ENCODE results near the gene LAMA1.
"Not testable (repeated sequence)": the region's sequence is repeated elsewhere in the genome, so short reads cannot be mapped to it uniquely, and the experiment has no call there.

The LAMA1 gene

DNA sequence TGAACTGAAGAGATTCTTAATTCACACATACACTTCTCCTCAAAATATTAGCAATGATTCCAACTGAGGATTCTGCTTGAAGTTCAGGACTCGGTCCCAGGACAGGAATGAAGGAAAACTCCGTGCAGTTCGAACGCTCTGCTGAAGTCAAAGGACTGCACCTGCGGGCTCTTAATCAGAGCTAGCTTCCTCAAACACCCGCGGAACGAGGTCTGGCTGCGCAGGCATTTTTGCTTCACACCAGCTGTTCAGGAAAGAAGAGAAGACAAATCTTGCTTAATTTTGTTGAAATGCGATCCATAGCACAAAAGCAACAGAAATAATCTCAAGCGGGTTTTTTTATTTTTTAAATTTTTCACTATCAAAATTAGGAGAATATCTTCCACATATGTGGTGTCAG lies 175.6 kb downstream of the LAMA1 start:
- no peak for DNase-seq

- DNase-seq, result no peak
Observed at GRCh38 chr18:6940451-6940850, 177.1 kb downstream of the LAMA1 start.

DNA sequence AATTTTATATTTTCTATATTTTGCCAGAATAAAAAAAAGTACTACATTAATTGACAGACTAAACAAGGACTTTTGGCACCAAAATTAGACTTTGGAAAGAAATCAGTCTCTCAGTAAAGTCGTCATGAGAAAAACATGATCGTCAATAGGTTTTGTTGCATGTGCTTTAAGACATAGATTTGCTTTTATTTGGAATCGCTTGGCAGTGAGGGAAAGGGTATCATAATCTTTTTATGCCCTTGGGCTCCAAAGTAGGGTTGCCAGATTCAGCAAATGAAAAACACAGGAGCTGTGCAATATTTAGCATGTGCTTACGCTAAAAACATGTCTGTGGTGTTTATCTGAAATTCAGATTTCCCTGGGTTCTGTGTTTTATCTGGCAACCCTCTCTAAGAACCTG lies 177.6 kb downstream of the LAMA1 start:
- no peak for DNase-seq

DNA sequence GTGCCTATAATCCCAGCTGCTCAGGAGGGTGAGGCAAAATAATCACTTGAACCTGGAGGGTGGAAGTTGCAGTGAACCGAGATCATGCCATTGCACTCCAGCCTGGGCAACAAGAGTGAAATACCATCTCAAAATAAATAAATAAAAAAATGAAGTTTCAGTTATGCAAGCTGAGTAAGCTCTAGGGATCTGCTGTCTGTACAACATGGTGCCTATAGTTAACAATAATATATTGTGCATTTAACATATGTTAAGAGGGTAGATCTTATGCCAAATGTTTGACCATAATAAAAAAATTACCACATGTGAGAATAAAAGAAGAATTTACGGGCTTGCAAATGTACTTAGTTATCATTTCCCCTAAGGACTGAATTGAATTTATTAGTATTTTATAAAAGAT lies 179.2 kb downstream of the LAMA1 start:
- not testable (repeated sequence) for DNase-seq

GRCh38 chr18:6938003-6938402 lies 179.6 kb downstream of the LAMA1 start:
- DNase-seq, result no peak

DNA sequence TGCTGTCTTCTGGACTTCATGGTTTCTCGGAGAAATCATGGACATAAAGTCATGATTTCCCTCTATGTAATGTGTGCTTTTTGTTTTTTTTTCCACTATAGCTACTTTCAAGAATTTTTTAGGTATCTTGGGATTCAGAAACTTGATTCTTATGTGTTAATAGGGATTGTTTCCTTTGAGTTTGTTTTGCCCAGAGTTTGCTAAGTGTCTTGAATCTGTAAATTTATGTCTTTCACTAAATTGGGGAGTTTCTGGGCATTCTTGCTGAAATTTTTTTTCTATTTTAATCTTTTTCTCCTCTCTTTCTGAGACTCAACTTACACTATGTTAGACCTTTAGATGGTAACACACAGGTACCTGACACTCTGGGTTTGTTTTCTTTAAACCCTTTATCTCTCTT lies 182.7 kb downstream of the LAMA1 start:
- DNase-seq, result no peak

DNA sequence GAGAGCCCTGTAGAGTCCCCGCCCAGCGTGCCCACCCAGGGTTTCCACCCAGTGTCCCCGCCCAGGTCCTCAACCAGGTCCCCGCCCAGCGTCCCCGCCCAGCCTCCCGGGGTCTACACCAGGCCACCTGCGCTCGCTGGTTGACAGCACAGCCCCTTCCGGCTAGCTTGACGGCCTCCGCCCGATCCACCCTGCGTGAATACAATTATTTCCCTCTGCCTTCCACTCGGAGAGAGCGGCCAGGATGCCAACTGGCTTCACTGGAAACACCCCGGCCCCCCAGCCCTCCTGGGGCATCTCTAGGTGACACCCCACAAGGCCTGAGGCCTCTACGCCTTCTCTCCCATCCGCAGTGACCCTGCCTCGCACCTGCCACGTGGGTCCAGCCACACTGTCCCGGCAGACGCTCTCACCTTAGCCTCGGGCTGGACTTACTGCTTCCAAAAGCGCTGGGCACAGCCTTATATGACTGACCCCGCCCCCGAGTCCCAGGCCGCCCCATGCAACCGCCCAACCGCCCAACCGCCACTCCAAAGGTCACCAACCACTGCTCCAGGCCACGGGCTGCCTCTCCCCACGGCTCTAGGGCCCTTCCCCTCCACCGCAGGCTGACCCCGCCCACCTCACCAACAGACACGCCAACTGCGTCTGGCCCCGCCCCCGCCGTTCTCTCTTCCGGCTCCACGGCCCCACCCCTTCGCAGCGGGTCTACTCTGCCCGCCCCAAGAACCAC lies 188.1 kb downstream of the LAMA1 start:
- no peak for DNase-seq

- no peak for DNase-seq
Observed at GRCh38 chr18:6928359-6928758, 189.2 kb downstream of the LAMA1 start.

DNA sequence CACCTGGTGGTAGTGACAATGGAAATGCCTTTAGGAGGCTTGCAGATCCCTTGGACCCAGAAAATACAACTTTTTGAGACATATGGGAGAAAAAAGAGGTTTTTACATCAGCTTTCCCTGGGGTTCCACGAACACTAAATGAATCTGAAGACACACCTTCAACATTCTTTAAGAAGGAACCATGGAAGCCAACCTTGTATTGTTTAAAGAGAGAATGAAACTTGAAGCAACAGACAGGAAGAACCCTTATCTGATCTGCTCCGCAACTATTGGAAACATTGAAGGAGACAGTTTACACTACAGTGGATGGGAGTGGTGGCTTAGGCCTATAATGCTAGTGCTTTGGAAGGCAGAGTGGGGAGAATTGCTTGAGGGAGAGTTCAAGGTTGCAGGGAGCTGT lies 190.4 kb downstream of the LAMA1 start:
- DNase-seq, result no peak

- DNase-seq, result no peak
Observed at GRCh38 chr18:6923220-6923619, 194.4 kb downstream of the LAMA1 start.

GRCh38 chr18:6921571-6921970 lies 196.0 kb downstream of the LAMA1 start:
- no peak for DNase-seq

- DNase-seq, result no peak
Observed at GRCh38 chr18:6920099-6920955, 197.3 kb downstream of the LAMA1 start.

DNA sequence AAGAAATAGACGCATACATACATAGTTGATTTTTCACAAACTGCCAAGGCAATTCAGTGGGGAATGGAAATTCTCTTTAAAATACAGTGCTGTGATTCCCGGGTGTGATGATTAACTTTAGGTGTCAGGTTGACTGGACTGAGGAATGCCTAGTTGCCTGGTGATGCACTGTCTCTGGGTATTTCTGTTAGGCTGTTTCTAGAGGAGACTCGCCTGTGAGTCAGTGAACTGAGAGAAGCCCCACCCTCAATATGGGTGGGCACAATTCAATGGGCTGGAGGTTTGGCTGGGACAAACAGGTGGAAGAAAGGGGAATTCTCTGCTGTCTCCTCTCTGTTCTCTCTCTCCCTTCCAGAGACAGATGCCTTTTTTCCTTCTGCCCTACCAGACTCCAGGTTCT lies 200.5 kb downstream of the LAMA1 start:
- no peak for DNase-seq

DNA sequence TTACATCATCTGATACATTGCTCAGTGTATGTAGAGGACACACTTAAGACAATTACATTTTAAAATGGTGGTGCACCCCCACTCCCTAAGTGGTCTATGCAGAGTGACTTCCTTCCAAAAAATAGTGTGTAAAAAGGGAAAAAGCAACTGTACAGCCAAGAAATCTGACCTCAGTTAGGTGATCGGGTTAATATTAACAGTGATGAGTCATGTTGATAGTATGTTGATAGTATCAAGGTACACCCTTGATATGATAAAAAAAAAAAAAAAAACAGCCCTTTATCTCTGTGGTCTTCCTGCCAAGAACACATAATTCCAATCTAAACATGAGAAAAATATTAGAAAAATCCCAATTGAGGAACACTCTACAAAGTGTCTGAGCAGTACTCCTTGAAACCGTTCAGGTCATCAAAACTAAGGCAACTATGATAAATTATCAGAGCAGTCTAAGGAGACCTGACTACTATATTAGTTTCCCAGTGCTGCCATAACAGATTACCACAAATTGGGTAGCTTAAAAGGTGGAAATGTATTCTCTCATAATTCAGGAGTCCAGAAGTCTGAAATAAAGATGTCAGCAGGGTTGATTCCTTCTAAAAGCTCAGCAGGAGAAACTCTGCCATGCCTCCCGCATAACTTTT lies 216.2 kb downstream of the LAMA1 start:
- no peak for DNase-seq

DNA sequence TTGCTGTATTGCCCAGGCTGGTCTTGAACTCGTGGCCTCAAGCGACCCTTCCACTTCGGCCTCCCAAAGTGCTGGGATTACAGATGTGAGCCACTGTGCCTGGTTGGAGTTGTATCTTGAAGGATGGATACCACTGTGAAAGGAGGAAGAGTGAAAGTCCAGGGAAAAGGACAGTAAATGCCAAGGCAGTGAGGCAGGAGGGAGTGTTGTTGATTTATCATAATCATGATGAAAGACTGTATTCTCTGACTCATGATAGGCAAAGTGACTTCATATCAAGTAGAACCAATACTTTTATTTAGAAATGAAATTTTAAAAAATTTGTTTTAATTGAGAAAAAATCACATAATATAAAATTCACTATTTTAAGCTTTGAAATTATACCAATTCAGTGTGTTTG lies 225.8 kb downstream of the LAMA1 start:
- no peak for DNase-seq

All from activated CD4-positive, alpha-beta T cell treated with anti-CD3 and anti-CD28 coated beads for 1 hour (primary cell).